ENCODE results near the gene DMP1.

DMP1 gene

GRCh38 chr4:87651941-87652340 lies 1.9 kb downstream of the DMP1 start:
- DNase-seq (ENCODE audit: low read depth): peak; percentile 5
- TF ChIP-seq CTCF (conservative IDR thresholded peaks at IDR 0.05; ENCODE audit: low read depth, low read length): no peak
- H3K4me3 ChIP-seq (ENCODE audit: low read depth, low read length): no peak overlapping the region

GRCh38 chr4:87654487-87655044 lies 4.5 kb downstream of the DMP1 start:
- TF ChIP-seq CTCF (conservative IDR thresholded peaks at IDR 0.05; ENCODE audit: low read depth, low read length): no peak
- H3K4me3 ChIP-seq (ENCODE audit: low read depth, low read length): no peak overlapping the region
- no peak for DNase-seq (ENCODE audit: low read depth)

- no peak overlapping the region for H3K4me3 ChIP-seq (ENCODE audit: low read depth, low read length)
- peak; percentile 71 for DNase-seq (ENCODE audit: low read depth)
- no peak for TF ChIP-seq CTCF (conservative IDR thresholded peaks at IDR 0.05; ENCODE audit: low read depth, low read length)
Observed at GRCh38 chr4:87657525-87657924, 7.4 kb downstream of the DMP1 start.

GRCh38 chr4:87659247-87659931 lies 9.3 kb downstream of the DMP1 start:
- no peak for TF ChIP-seq CTCF (conservative IDR thresholded peaks at IDR 0.05; ENCODE audit: low read depth, low read length)
- no peak overlapping the region for H3K4me3 ChIP-seq (ENCODE audit: low read depth, low read length)
- peak; percentile 11 for DNase-seq (ENCODE audit: low read depth)

GRCh38 chr4:87662871-87663270 lies 12.8 kb downstream of the DMP1 start:
- no peak overlapping the region for H3K4me3 ChIP-seq (ENCODE audit: low read depth, low read length)
- TF ChIP-seq CTCF (conservative IDR thresholded peaks at IDR 0.05; ENCODE audit: low read depth, low read length): no peak
- no peak for DNase-seq (ENCODE audit: low read depth)

GRCh38 chr4:87669373-87669772 lies 19.3 kb downstream of the DMP1 start:
- H3K4me3 ChIP-seq (ENCODE audit: low read depth, low read length): no peak overlapping the region
- no peak for DNase-seq (ENCODE audit: low read depth)
- TF ChIP-seq CTCF (conservative IDR thresholded peaks at IDR 0.05; ENCODE audit: low read depth, low read length): no peak

GRCh38 chr4:87677731-87678130 lies 27.7 kb downstream of the DMP1 start:
- H3K4me3 ChIP-seq (ENCODE audit: low read depth, low read length): no peak overlapping the region
- DNase-seq (ENCODE audit: low read depth): peak; percentile 26
- TF ChIP-seq CTCF (conservative IDR thresholded peaks at IDR 0.05; ENCODE audit: low read depth, low read length): no peak
